GM12878 (cell line): ENCODE data around the gene METRN. TPM values are rescaled to one million over a fixed set of nuclear protein-coding genes. Genes with fewer than 3 reads are reported as not detected.

Source experiments
- ATAC-seq: fragments of 200-7000 bp; cut with Tn5 transposase; 3 replicates; pipeline ENCODE4 v1.9.1; 2020; ENCODE audit warnings: mild to moderate bottlenecking, moderate library complexity
- BruUV-seq: library from RNA; stranded (reverse); fragments of 400-500 nt; replicated peaks from 2 replicates; lab custom pipeline; 2021; lab: Mats Ljungman, UMichigan
- CTCF ChIA-PET: fragments of 300-600 bp; sonication (Branson Sonifier 250); formaldehyde crosslinking; extraction: SDS; loops from one replicate; lab custom pipeline; 2021; ENCODE audit warnings: inconsistent platforms; lab: Yijun Ruan, JAX
- POLR2A ChIA-PET: fragments of 350-600 bp; formaldehyde crosslinking; extraction: SDS; loops from one replicate; lab custom pipeline; 2021; ENCODE audit warnings: inconsistent platforms; lab: Charles Lee
- RAD21 ChIA-PET: fragments of 300-600 bp; sonication (Branson Sonifier 250); formaldehyde crosslinking; loops from one replicate; lab custom pipeline; 2023; ENCODE audit warnings: antibody characterized with exemption; ENCODE audit not compliant: unreplicated experiment; lab: Charles Lee
- SMC1A ChIA-PET: fragments of 300-600 bp; sonication (Branson Sonifier 250); formaldehyde crosslinking; loops from one replicate; lab custom pipeline; 2023; ENCODE audit not compliant: unreplicated experiment, uncharacterized antibody; lab: Charles Lee
- DNase-seq: peaks from one replicate; pipeline ENCODE4 v3.0.0-alpha.2; 2011; ENCODE audit warnings: low read depth, low spot score
- FAIRE-seq: peaks from 3 replicates; lab custom pipeline; 2011; peaks lifted over from hg19 to GRCh38; lab: Jason Lieb, UNC
- H2AFZ ChIP-seq: 2 replicates; pipeline ENCODE4 v1.6.0; 2011; ENCODE audit warnings: low read depth, low read length, control low read depth; ENCODE audit not compliant: control insufficient read depth
- H3K27ac ChIP-seq: 2 replicates; pipeline ENCODE4 v1.5.1; 2011; ENCODE audit warnings: control low read depth; ENCODE audit not compliant: control insufficient read depth, insufficient read depth
- H3K27me3 ChIP-seq, 2 experiments: replicated peaks in 1 of 2; 2 replicates each; pipeline versions ENCODE4 v1.6.0 to v1.6.1; 2011; ENCODE audit warnings: low read length in 1 of 2; ENCODE audit not compliant: control insufficient read depth in 2 of 2, insufficient read depth in 2 of 2
- H3K36me3 ChIP-seq, 2 experiments: 2 replicates each; pipeline ENCODE4 v1.5.1; 2011; ENCODE audit warnings: low read length in 1 of 2; ENCODE audit not compliant: control insufficient read depth in 2 of 2, insufficient read depth in 2 of 2
- H3K4me1 ChIP-seq: 2 replicates; pipeline ENCODE4 v1.6.1; 2011; ENCODE audit warnings: mild to moderate bottlenecking, low read length, moderate library complexity, mixed read lengths; ENCODE audit not compliant: control insufficient read depth, insufficient read depth
- H3K4me2 ChIP-seq: 2 replicates; pipeline ENCODE4 v1.6.0; 2011; ENCODE audit warnings: control low read depth; ENCODE audit not compliant: control insufficient read depth, insufficient read depth
- H3K4me3 ChIP-seq: fragments of 200-600 bp; sonication (generic); 2 replicates; pipeline ENCODE4 v1.5.1; 2016
- H3K79me2 ChIP-seq: 2 replicates; pipeline ENCODE4 v1.6.0; 2011; ENCODE audit warnings: low read length; ENCODE audit not compliant: control insufficient read depth, insufficient read depth
- H3K9ac ChIP-seq: 2 replicates; pipeline ENCODE4 v1.8.0; 2011; ENCODE audit warnings: low read length, control low read depth, mixed read lengths; ENCODE audit not compliant: control insufficient read depth, insufficient read depth
- H3K9me3 ChIP-seq: replicated peaks from 3 replicates; pipeline ENCODE4 v1.5.1; 2011; ENCODE audit warnings: mild to moderate bottlenecking, low read length; ENCODE audit not compliant: control insufficient read depth, insufficient read depth
- H4K20me1 ChIP-seq: 2 replicates; pipeline ENCODE4 v1.6.0; 2011; ENCODE audit not compliant: control insufficient read depth, insufficient read depth
- BMI1 ChIP-seq: fragments of 450-650 bp; IDR thresholded peaks from 2 replicates; pipeline ENCODE4 v1.6.1; 2016; ENCODE audit warnings: mild to moderate bottlenecking, moderate library complexity, borderline replicate concordance
- EP300 ChIP-seq, 2 experiments: fragments of 150-350 bp in 1 of 2; IDR thresholded peaks; 2 replicates each; pipeline ENCODE4 v1.6.1; 2011 to 2012; ENCODE audit warnings: low read depth in 2 of 2, low read length in 2 of 2, borderline replicate concordance in 1 of 2, improper control_type of control experiment in 1 of 2, inconsistent platforms in 1 of 2; ENCODE audit not compliant: control insufficient read depth in 1 of 2
- ETV6 ChIP-seq, 2 experiments: fragments of 450-650 bp in 1 of 2; IDR thresholded peaks in 1 of 2; conservative IDR thresholded peaks in 1 of 2; 2 replicates each; pipeline ENCODE4 v1.6.1; 2014; ENCODE audit warnings: antibody characterized with exemption in 1 of 2, borderline replicate concordance in 1 of 2, low read depth in 1 of 2, mild to moderate bottlenecking in 1 of 2, moderate library complexity in 1 of 2
- EZH2 ChIP-seq: IDR thresholded peaks from 2 replicates; pipeline ENCODE4 v1.6.1; 2012; ENCODE audit warnings: low read depth, mild to moderate bottlenecking, control low read depth, inconsistent platforms, low read length, borderline replicate concordance; ENCODE audit not compliant: control insufficient read depth
- FOS ChIP-seq: IDR thresholded peaks from 3 replicates; pipeline ENCODE4 v1.6.1; 2011; ENCODE audit warnings: borderline replicate concordance; ENCODE audit not compliant: insufficient read length; ENCODE audit errors: extremely low read depth
- MTA2 ChIP-seq: fragments of 450-650 bp; IDR thresholded peaks from 2 replicates; pipeline ENCODE4 v1.6.1; 2016; ENCODE audit warnings: low read depth, mild to moderate bottlenecking, moderate library complexity
- MXI1 ChIP-seq: fragments of 150-350 bp; IDR thresholded peaks from 2 replicates; pipeline ENCODE4 v1.6.1; 2011; ENCODE audit warnings: low read depth, mild to moderate bottlenecking, inconsistent platforms, low read length, improper control_type of control experiment
- NFYA ChIP-seq: IDR thresholded peaks from 2 replicates; pipeline ENCODE4 v1.6.1; 2011; ENCODE audit warnings: low read depth, mild to moderate bottlenecking, low read length, improper control_type of control experiment, borderline replicate concordance
- PAX5 ChIP-seq: IDR thresholded peaks from 2 replicates; pipeline ENCODE4 v1.6.1; 2011; ENCODE audit warnings: low read depth, low read length, borderline replicate concordance
- SMC3 ChIP-seq: IDR thresholded peaks from 2 replicates; pipeline ENCODE4 v1.6.1; 2011; ENCODE audit warnings: low read length, improper control_type of control experiment, borderline replicate concordance
- SREBF1 ChIP-seq: IDR thresholded peaks from 2 replicates; pipeline ENCODE4 v1.6.1; 2012; ENCODE audit warnings: mild to moderate bottlenecking, low read length
- SREBF2 ChIP-seq: IDR thresholded peaks from 2 replicates; pipeline ENCODE4 v1.6.1; 2012; ENCODE audit warnings: mild to moderate bottlenecking, low read length
- ZBED1 ChIP-seq: IDR thresholded peaks from 2 replicates; pipeline ENCODE4 v1.6.1; 2016; ENCODE audit warnings: borderline replicate concordance
- ZNF207 ChIP-seq: fragments of 450-650 bp; IDR thresholded peaks from 2 replicates; pipeline ENCODE4 v1.6.1; 2014; ENCODE audit warnings: antibody characterized with exemption, mild to moderate bottlenecking, borderline replicate concordance
- WGBS: methylation state at CpG from one replicate; pipeline ENCODE4 v1.1.6; 2016; ENCODE audit warnings: low lambda C conversion rate; ENCODE audit not compliant: insufficient replicate concordance, insufficient coverage; ENCODE audit errors: missing lambda C conversion rate; 5-methylcytosine and 5-hydroxymethylcytosine counted together
- in situ Hi-C: fragments of 300-500 bp; cut with MboI; formaldehyde crosslinking; loops from 9 replicates; pipeline ENCODE4 v1.14.3; 2018; ENCODE audit warnings: mixed read lengths
- intact Hi-C: fragments of 100-400 bp; cut with micrococcal nuclease; formaldehyde crosslinking; loops from one replicate; pipeline ENCODE4 v1.14.2; 2022; ENCODE audit not compliant: unreplicated experiment
- polyA plus RNA-seq, 11 experiments: library from polyadenylated mRNA; depleted of rRNA in 4 of 11; unstranded in 6 of 11; stranded (reverse) in 5 of 11; fragments of >200 nt; fragmentation: Nextera tagmentation in 4 of 11; fragmentation: Illumina TruSeq in 1 of 11; extraction: Ambion mirVana in 4 of 11; extraction: Trizol in 1 of 11; gene quantifications; 1 replicate in 1 of 11; 2 replicates in 10 of 11; pipeline versions ENCODE4 v1.2.1 to v1.2.3, GENCODE V29; 2011 to 2016; ENCODE audit warnings: inconsistent platforms in 2 of 11, missing spikeins in 2 of 11, low read depth in 1 of 11
- total RNA-seq, 4 experiments: library from RNA; depleted of rRNA in 3 of 4; stranded (reverse); fragments of >200 nt in 3 of 4; fragmentation: Illumina TruSeq in 1 of 4; extraction: Trizol in 1 of 4; gene quantifications; 2 replicates each; pipeline versions ENCODE4 v1.2.1 to v1.2.3, GENCODE V29; 2013 to 2021
- TF ChIP-seq, protein P1 (sequence below): fragments of 450-650 bp; IDR thresholded peaks from 2 replicates; pipeline ENCODE4 v1.6.1; 2018; ENCODE audit warnings: borderline replicate concordance, mild to moderate bottlenecking; ENCODE audit not compliant: partially characterized antibody
- TF ChIP-seq, protein P2 (sequence below): fragments of 450-650 bp; IDR thresholded peaks from 2 replicates; pipeline ENCODE4 v1.6.1; 2017; ENCODE audit warnings: mild to moderate bottlenecking, low read depth, inconsistent platforms; ENCODE audit not compliant: poor library complexity, severe bottlenecking
- TF ChIP-seq, protein P3 (sequence below): fragments of 450-650 bp; IDR thresholded peaks from 2 replicates; pipeline ENCODE4 v1.6.1; 2017; ENCODE audit warnings: borderline replicate concordance

METRN gene
- total and polyA plus RNA-seq, 10 of the 15 experiments (the other 5 are each of a cell fraction or from before 2014, with no cell fraction given) = 0.11 to 12.8 (median 1.1) TPM; not detected in 1

DNA sequence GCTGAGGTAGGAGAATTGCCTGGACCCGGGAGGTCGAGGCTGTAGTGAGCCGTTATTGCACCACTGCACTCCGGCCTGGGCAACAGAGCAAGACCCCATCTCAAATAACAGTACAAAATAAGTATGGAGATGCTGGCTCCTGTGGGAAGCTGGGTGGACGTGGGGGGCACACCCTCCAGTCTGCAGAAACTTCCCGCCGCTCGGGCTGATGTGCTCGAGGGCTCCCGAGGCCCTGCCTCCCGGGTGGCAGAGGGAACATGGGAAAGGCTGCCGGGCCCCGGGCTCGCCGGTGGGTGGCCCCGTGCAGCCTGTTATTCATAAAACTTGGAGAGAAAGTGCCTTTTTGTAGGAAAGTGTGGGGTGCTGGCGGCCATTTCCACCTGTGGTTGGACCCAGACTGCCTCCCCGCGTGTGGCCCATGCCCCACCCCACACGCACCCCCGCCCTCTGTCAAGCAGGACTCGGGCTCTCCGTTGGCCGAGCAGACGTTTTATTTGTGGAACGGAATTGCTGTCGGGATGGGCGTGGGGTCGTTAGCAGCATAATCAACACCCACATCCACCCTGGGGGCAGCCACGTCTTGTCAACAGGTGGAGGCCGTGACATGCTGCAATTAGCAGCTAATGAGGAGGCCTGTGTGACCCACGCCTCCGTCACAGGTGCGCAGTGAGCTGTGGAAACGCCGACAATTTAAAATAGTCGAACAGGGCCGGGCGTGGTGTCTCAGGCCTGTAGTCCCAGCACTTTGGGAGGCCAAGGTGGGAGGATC is 33.2 kb downstream of the METRN start:
- no peak for ATAC-seq
- FAIRE-seq = no peak
- no peak for TF ChIP-seq ZBED1
- no peak for TF ChIP-seq FOS
- TF ChIP-seq SREBF1 = no peak
- no peak for TF ChIP-seq SREBF2
- TF ChIP-seq ZNF207 = no peak
- TF ChIP-seq EZH2 = no peak
- no peak for TF ChIP-seq EP300 (IDR thresholded peaks at IDR 0.05; ENCODE audit: borderline replicate concordance in 1 of 2, control insufficient read depth in 1 of 2, low read depth in 2 of 2, low read length in 2 of 2)
- TF ChIP-seq, protein P1, sequence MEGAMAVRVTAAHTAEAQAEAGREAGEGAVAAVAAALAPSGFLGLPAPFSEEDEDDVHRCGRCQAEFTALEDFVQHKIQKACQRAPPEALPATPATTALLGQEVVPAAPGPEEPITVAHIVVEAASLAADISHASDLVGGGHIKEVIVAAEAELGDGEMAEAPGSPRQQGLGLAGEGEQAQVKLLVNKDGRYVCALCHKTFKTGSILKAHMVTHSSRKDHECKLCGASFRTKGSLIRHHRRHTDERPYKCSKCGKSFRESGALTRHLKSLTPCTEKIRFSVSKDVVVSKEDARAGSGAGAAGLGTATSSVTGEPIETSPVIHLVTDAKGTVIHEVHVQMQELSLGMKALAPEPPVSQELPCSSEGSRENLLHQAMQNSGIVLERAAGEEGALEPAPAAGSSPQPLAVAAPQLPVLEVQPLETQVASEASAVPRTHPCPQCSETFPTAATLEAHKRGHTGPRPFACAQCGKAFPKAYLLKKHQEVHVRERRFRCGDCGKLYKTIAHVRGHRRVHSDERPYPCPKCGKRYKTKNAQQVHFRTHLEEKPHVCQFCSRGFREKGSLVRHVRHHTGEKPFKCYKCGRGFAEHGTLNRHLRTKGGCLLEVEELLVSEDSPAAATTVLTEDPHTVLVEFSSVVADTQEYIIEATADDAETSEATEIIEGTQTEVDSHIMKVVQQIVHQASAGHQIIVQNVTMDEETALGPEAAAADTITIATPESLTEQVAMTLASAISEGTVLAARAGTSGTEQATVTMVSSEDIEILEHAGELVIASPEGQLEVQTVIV = no peak
- no peak for TF ChIP-seq BMI1
- no peak for TF ChIP-seq SMC3
- no peak for TF ChIP-seq MXI1
- TF ChIP-seq ETV6 (conservative IDR thresholded peaks at IDR 0.05 in 1 of 2, IDR thresholded peaks at IDR 0.05 in 1 of 2; ENCODE audit: borderline replicate concordance in 1 of 2, low read depth in 1 of 2) = no peak
- TF ChIP-seq MTA2 = no peak
- no peak for TF ChIP-seq PAX5
- TF ChIP-seq, protein P2, sequence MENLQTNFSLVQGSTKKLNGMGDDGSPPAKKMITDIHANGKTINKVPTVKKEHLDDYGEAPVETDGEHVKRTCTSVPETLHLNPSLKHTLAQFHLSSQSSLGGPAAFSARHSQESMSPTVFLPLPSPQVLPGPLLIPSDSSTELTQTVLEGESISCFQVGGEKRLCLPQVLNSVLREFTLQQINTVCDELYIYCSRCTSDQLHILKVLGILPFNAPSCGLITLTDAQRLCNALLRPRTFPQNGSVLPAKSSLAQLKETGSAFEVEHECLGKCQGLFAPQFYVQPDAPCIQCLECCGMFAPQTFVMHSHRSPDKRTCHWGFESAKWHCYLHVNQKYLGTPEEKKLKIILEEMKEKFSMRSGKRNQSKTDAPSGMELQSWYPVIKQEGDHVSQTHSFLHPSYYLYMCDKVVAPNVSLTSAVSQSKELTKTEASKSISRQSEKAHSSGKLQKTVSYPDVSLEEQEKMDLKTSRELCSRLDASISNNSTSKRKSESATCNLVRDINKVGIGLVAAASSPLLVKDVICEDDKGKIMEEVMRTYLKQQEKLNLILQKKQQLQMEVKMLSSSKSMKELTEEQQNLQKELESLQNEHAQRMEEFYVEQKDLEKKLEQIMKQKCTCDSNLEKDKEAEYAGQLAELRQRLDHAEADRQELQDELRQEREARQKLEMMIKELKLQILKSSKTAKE = no peak
- TF ChIP-seq, protein P3, sequence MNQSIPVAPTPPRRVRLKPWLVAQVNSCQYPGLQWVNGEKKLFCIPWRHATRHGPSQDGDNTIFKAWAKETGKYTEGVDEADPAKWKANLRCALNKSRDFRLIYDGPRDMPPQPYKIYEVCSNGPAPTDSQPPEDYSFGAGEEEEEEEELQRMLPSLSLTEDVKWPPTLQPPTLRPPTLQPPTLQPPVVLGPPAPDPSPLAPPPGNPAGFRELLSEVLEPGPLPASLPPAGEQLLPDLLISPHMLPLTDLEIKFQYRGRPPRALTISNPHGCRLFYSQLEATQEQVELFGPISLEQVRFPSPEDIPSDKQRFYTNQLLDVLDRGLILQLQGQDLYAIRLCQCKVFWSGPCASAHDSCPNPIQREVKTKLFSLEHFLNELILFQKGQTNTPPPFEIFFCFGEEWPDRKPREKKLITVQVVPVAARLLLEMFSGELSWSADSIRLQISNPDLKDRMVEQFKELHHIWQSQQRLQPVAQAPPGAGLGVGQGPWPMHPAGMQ = no peak
- no peak for TF ChIP-seq NFYA

More for the DNA sequence above, 33.2 kb downstream of the METRN start:
- in situ Hi-C loops (no loop called here), intact Hi-C loops (no loop called here)
- WGBS = 52% methylated on average over 38 of the region's 39 CpGs
- Histone ChIP-seq H3K4me3 (no peak overlapping the region), H3K9me3 (no peaks in the 10 kb centered on the region), H3K27ac (no peak overlapping the region), H3K27me3 (no peaks in the 10 kb centered on the region; a peak in 1 of 4 replicates), H3K36me3 (no peaks in the 10 kb centered on the region), H3K4me2 (no peak overlapping the region), H2AFZ (no peak overlapping the region), H3K9ac (no peak overlapping the region), H3K4me1 (no peaks in the 10 kb centered on the region), H3K79me2 (no peaks in the 10 kb centered on the region), H4K20me1 (no peaks in the 10 kb centered on the region)
- POLR2A ChIA-PET = no interaction called here
- SMC1A ChIA-PET = interaction anchor here (0.6 kb wide), 1 partner anchor 39 kb away, joined by 3 read pairs; no protein-coding TSS in a partner anchor
- DNase-seq = no peak
- CTCF ChIA-PET = interaction anchor here (0.5 kb wide), 1 partner anchor 60 kb away, joined by 3 read pairs; no protein-coding TSS in a partner anchor
- BruUV-seq = no TSS peak
- RAD21 ChIA-PET = no interaction called here
